HL-60 (cell line): ENCODE data around the gene HBA2.
A peak's percentile ranks its signal among the peaks of the same experiment; 100 is the strongest.

Source experiments
- DNase-seq, 2 experiments: peaks; one replicate each; pipeline ENCODE4 v3.0.0-alpha.2; 2010 to 2020; ENCODE audit warnings: low read depth in 1 of 2, low spot score in 1 of 2
- H3K27ac ChIP-seq: fragments of 250-450 bp; sonication (Bioruptor Pico); replicated peaks from 2 replicates; pipeline ENCODE4 v1.5.1; 2020; ENCODE audit warnings: mild to moderate bottlenecking, moderate library complexity
- H3K27me3 ChIP-seq: fragments of 250-450 bp; sonication (Bioruptor Pico); 2 replicates; pipeline ENCODE4 v1.5.1; 2021; ENCODE audit warnings: mild to moderate bottlenecking, moderate library complexity; ENCODE audit not compliant: insufficient read depth, poor library complexity, severe bottlenecking
- H3K4me3 ChIP-seq: replicated peaks from 2 replicates; pipeline ENCODE4 v1.5.1; 2011; ENCODE audit warnings: mild to moderate bottlenecking, control low read depth, low read length; ENCODE audit not compliant: insufficient read depth
- CTCF ChIP-seq: IDR thresholded peaks from one replicate; pipeline ENCODE4 v1.5.1; 2011; ENCODE audit warnings: low read length, control low read depth, inconsistent platforms; ENCODE audit not compliant: insufficient read depth
- GABPA ChIP-seq: IDR thresholded peaks from 2 replicates; pipeline ENCODE4 v1.6.1; 2012; ENCODE audit warnings: low read depth
- POLR2AphosphoS5 ChIP-seq: IDR thresholded peaks from 2 replicates; pipeline ENCODE4 v1.6.1; 2012; ENCODE audit warnings: low read depth
- REST ChIP-seq: IDR thresholded peaks from 2 replicates; pipeline ENCODE4 v1.6.1; 2012; ENCODE audit warnings: low read depth; ENCODE audit not compliant: insufficient replicate concordance
- SPI1 ChIP-seq: IDR thresholded peaks from 2 replicates; pipeline ENCODE4 v1.6.1; 2012; ENCODE audit warnings: low read depth, mild to moderate bottlenecking, borderline replicate concordance

Gene HBA2

GRCh38 chr16:181565-182021, 8.9 kb downstream of the HBA2 start:
- no peak overlapping the region for H3K27ac ChIP-seq

GRCh38 chr16:183005-183404, 10.3 kb downstream of the HBA2 start:
- no peak for DNase-seq
- Histone ChIP-seq H3K27me3 (peaks cover 27% of the 10 kb centered on the region), H3K27ac (no peak overlapping the region), H3K4me3 (no peak overlapping the region)
- TF ChIP-seq SPI1 (no peak), POLR2AphosphoS5 (0 out of 2 replicates have a peak, but pooled peaks have one; percentile 30), GABPA (no peak)

More at GRCh38 chr16:181565-182021, 8.9 kb downstream of the HBA2 start:
- DNase-seq = no peak
- H3K4me3 ChIP-seq = no peak overlapping the region
- TF ChIP-seq REST (no peak), SPI1 (no peak), GABPA (no peak), POLR2AphosphoS5 (peak; percentile 29; the same call in 1 of the 2 replicates), CTCF (peak; percentile 71)
- H3K27me3 ChIP-seq = peaks cover 37% of the 10 kb centered on the region

GRCh38 chr16:185213-185612, 12.5 kb downstream of the HBA2 start:
- no peak for TF ChIP-seq CTCF
- no peak for TF ChIP-seq SPI1
- TF ChIP-seq GABPA = no peak
- no peak for TF ChIP-seq REST
- no peak for TF ChIP-seq POLR2AphosphoS5
- no peak for DNase-seq
- H3K4me3 ChIP-seq = no peak overlapping the region
- peaks cover 6% of the 10 kb centered on the region for H3K27me3 ChIP-seq
- no peak overlapping the region for H3K27ac ChIP-seq

- TF ChIP-seq SPI1 (no peak), GABPA (no peak), REST (no peak), CTCF (no peak), POLR2AphosphoS5 (no peak)
- Histone ChIP-seq H3K4me3 (no peak overlapping the region), H3K27me3 (peaks cover 3% of the 10 kb centered on the region), H3K27ac (no peak overlapping the region)
- DNase-seq = no peak
These were observed 13.0 kb downstream of the HBA2 start for GRCh38 chr16:185691-186090.
